Stimulated activated CD4-positive, alpha-beta T cell treated with anti-CD3 and anti-CD28 coated beads, Interleukin-15, amount 100 ng/mL, for 24 hours (primary cell): ENCODE data around the gene GRIA1.

Experiments used
- DNase-seq: peaks from one replicate; pipeline ENCODE4 v3.0.0-alpha.2; 2020

The GRIA1 gene

DNA sequence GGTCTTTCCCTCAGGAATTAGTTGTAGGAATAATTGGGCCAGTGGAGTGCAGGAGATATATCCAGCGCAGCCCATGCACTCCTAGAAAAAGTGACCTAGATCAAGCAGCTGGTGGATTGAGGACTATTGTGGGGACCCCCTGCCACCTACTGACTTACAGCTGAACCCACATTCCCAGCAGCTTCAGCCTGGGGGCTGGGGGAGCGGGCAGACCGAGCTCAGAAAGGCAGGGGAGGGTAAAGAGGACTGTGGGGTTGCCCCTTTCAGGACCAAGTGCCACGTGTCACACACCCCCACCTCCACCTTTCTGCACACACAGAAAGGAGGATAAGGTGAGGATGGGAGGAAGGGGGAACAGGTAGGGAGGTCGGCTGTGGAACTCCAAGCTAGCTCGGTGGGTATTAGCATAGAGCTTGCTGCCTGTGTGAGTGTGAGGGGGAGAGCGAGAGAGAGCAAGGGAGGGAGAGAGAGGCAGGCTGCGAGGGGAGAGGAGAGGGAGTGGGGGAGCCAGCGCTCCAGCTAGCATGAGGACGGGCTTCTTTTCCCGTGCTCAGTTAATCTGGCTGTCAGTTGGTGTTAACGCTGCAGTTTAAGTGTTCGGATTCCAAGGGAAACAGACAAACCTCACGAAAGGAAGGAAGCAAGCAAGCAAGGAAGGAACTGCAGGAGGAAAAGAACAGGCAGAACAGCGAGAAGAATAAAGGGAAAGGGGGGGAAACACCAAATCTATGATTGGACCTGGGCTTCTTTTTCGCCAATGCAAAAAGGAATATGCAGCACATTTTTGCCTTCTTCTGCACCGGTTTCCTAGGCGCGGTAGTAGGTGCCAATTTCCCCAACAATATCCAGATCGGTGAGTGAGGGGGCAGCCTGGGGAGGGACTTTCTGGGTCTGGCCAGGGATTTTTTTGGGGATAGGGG is at the start of gene GRIA1:
Gene GRIA1 (plus strand): TSS at position 553 of the 920 bp plus-strand sequence.
- DNase-seq = no peak

DNA sequence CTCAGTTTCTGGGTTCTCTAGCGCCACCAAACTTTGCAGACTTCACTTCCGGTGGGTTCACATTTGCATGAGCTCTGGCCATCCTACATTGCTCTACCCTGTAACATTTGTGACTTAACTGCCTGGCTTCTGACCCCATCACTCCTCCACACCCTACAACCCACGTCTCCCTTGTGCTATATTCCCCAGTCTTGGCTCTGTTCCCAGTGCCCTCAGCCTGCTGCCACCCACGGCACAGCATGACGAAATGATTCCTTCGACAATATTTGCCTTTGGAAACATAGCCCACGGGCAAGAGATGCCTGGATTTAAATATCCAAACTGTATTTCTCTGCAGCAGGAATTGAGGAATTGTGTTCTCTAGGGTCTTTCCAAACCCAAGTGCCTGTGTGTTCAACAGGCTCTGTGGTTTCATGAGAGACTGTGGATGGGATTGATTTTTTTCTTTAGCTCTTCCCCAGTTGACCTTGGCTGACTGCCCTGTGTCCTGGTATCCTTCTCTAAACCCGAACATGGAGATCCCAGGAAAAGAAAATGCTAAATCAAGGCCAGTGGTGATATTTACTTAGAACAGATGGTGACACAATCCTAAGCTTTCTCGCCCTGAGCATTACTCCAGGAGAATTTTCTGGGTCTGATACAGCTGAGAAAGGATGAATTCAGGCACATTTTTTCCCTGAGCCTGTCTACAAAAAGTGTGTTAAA is 44.4 kb upstream of the GRIA1 start:
- no peak for DNase-seq

DNA sequence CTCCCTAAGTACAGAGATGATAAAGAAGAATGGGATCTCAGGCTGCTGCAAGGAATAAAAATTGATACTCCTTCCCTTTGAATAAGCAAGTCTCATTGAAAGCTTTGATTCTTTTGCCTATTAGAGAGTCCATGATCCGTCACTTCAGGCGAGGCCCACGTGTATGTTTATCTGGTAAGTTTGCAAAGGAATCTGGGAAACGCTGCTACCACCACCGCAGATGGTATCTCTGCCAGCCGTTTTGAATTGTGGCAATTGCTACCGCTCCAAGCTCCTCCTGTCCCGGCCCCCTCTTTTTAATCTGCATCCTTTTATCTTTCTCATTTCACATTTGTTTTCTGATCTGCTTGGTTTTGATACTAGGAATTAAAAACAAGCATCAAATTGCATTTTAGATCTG is 42.9 kb upstream of the GRIA1 start:
- no peak for DNase-seq

DNA sequence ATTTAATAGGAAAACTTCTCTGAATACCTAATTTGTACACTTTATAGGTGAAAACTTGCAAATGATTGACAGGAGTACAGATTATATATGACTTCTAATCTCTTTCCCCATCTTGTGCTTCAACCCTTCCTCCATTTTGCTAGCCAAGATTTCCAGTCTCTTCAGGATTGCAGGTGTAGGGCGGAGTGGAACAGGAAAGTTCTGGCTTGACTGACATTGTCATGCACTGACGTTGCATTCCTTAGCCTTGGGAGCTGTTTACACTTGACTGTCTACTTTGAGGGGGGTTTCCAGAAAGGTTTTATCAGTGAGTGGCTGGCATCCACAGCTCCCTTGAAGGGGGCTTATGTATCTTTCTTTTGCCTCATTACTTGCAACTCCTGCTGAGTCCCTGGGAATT is 34.1 kb upstream of the GRIA1 start:
- DNase-seq = no peak

DNA sequence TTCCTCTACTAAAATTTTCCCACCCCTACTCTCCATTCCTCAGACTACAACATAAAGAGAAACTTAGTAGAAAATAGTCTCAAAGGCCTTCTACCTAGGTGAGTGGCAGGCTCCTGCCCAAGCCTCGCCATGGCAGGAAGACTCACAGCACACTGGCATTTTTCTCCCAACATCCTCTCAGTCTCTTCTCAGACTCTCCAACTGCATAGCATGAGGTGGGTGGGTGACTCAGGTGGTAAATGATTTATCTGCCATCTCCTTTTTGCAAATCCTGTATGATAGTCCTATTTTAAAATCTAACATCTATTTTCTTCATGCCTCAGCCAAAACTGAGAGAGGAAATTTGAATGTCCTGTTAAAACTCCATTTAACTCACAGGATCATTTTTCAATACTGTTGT is 33.5 kb upstream of the GRIA1 start:
- DNase-seq = no peak

DNA sequence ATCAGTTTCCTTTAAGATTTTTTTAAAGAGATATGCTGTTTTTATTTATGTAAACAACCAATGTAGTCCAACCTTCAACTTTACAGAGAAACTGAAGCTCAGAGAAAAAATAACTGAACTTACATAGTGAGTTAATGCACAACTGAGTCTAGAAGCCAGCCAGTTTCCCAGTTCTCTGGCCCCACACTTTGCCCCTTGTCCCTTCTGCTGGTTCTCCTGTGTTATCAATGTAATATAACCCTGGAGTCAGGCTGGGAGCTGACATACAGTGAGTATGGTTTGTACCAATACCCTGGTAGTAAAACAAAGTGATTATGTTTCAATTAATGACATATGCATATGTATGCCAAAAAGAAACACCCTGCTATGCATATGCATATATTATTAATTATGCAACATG is 32.2 kb upstream of the GRIA1 start:
- DNase-seq = no peak

DNA sequence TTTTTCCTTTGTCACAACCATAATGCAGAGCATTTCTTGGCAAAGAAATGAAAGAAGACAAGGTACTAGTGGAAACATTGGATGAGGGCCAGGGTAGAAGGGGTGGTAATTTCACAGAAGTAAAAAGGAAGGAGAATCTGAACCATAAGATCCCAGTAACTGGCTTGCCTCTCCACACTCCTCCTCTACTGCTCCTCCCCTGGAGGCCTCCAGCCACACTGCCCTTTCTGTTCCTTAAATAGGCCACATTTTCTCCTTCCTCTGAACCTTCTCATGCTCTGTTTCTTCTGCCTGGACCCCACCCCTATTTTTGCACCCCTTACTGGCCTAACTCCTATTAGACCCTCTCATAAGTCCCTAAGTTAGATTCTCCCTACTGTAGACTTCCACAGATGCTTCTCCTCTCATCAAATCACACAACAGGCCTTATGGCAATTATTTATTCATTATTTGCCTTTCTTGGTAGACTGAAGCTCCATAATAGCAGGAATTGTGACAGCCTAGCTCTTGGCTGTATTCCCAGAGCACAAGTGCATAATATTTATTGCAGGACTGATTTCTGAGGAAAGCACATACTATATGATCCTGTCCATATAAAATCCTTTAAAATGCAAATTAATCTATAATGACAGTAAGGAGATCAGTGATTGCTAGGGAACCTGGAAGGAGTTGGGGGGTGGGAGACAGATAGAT is 31.3 kb upstream of the GRIA1 start:
- DNase-seq = no peak

DNA sequence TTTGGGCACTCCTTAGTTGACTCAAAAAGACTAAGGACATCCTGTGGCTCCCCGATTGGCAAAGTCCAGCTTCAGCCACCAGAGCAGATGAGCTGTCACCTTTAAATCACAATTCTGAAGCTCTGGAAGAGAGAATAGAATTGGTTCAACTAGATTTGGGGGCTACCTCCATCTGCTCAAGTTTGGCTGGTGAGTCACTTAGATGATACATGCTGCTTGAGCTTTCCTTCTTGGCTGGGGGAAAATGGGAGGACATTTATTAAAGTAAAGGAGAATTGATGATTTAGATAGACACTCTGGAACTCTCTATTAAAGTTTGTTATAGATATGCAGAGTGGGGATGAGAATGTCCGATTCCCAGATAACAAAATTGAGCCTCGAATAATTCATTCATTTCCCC is 30.0 kb upstream of the GRIA1 start:
- no peak for DNase-seq

DNA sequence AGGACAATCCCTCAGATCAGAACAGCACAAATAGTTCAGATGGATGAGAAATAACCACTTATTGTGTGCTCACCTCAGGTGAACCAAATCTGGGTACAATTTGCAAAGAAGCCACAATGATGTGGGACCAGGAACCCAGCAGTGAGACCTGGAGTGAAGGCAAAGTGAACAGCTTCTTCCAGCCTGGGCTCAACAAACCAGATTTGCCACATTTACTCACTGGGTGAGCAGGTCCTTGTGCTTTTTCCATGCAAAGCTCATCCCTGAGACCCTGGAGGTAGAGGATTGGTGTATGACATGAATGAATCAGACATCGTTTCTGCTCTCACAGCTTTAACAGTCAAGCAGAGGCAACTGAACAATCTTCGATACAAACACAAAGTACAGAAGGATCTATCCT is 29.1 kb upstream of the GRIA1 start:
- DNase-seq = no peak

DNA sequence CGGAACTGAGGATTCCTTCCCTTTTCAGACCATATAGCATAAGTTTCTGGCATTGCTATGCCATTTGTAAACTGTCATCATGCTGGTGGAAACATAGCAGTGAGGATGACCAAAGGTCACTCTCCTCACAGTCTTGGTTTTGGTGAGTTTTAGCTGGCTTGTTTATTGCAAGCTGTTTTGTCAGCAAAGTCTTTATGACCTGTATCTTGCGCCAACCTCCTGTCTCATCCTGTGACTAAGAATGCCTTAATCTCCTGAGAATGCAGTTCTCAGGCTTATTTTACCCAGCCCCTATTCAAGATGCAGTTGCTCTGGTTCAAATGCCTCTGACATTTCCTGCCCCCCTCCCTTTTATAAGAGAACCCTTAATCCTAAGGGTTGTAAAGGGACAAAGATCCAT is 26.7 kb upstream of the GRIA1 start:
- no peak for DNase-seq

DNA sequence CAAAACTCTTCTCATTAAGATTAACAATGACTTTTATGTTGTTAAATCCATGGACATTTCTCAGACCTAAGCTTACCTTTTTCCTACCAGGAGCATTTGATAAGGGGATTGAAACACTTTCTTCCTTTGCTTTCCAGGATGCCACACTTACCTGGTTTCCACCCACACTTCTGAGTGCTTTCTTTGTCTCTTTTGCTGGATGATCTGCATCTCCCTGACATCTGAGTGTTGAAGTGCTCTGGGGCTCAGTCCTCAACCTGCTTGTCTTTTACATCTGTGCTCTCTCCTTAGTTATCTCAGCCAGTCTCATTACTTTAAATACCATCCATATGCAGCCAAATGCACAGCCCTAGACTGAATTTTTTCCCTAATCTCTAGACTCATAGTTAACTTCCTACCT is 22.9 kb upstream of the GRIA1 start:
- no peak for DNase-seq

DNA sequence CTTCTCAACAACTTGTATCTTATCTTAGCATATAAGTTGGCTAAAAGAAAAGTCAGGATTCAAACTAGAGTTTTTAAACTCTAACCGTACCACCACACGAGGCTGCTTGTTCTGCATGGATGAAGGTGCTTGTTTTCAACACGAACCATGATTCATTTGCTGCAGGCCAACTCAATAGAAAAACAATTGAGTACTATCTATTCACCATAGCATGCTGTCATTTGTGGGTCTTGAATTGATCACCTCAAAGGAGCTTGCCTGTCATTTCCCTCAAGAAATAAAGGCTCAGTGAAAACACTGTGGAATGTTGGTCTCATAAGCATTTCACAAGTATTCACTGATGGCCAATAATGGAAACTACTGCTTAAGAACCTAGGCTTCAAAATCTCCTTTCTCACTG is 21.0 kb upstream of the GRIA1 start:
- no peak for DNase-seq

DNA sequence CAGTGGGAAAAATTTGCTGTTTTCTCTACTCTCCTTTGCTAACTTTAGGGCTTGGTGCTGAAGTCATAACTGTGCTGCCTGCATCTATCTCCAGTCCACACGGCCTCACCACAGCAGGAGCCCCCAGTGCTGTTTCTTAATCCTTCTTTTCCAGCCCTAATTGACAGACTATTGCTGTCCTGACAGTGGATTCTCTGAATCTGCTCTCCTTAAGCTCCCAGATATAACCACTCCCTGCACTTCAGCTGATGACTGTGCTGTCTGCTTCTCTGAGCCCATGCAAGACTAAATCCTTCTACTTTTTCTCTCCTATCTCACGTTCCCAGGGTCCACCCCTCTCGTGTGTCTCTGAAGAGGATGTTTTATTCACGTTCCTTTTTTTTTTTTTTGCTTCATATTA is 19.7 kb upstream of the GRIA1 start:
- no peak for DNase-seq

DNA sequence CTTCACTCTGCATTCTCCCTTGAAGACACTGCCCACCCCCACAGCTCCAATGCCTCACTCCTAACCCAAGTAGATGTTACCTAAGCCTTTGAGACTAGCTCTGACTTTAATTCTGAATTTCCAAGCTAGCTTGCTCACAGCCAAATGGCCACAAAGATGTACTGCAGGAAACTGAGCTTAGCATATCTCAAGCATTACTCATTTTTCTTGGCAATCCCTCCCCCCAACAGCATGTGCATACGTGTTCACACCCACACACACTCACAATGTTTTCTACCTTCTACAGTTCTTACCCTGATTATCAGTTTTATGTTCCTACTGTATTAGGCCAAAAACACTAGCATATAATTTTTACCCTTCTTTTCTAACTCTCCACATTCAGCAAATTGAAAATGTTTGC is 13.7 kb upstream of the GRIA1 start:
- no peak for DNase-seq

DNA sequence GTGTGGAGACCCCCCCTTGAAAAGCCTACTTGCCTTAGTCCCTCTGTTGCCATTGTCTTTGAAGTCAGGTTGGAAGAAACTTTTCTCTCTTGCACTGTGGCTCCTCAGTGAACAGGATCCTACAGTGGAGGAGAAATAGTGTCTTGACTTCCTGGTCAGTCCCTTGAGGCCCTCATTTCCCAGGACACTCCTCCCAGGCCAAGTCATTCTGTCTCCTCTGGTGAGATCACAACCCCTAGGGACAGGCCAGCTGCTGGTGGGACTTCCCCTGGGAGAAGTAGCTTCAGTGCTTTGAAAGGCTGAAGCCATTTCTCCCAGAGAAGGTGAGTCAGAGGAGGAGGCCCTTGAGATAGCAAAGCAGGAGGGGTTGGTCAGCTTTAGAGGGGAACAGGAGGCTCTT is 10.1 kb upstream of the GRIA1 start:
- no peak for DNase-seq

DNA sequence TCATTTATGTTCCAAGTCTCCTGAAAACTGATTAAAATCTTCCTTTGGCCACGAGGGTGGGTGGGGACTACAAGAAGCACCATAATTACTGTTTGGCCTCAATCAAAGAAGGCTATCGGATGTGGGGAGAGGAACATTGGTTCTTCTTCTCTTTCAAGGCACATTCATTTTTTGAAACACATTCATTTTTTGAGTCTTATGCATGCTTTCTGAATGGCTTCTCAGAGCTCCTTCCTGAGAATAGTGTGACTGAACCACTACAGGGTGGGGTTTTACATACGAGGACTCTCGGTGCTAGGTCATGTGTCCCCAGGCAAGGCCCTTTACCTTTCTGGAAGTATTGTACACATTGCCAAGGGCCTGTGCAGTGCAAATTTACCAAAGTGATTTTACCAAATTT is 7.0 kb upstream of the GRIA1 start:
- DNase-seq = no peak

DNA sequence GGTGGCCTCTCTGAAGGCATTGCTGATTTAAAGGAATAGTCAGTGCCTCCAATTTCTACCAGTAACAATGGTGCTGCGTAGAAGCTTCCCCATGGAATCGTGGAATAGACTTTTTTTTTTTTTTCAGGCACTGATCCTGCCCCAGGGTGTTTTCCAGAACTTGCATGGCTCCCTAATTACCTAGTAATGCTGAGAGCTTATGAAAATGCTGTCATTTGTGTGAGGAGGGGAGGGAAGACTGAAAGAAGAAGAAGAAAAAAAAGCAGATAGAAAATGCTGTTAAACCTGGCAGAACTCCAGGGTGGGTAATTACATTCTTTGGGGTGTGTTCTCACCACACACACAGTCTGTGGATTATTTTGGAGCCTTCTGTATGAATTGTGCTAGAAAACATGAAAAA is 4.8 kb upstream of the GRIA1 start:
- DNase-seq = no peak

DNA sequence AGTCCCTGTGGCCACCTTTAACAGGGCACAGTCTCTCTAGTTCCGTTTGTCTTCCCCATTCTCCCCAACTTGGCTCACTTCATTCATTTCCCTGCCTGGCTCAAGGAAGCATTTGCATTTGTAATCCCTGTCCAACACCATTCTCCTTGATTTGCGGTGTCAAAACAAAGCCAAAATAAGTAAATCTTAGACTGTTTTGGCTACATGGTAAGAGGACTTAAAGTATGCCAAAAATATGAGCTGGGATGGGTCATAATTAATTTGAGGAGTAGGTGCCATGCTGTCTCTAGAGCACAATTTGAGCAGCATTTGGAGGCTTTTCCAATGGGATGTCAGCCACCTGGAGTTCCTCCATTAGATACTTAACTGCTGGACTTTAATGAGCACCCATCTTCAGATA is 3.7 kb upstream of the GRIA1 start:
- no peak for DNase-seq

DNA sequence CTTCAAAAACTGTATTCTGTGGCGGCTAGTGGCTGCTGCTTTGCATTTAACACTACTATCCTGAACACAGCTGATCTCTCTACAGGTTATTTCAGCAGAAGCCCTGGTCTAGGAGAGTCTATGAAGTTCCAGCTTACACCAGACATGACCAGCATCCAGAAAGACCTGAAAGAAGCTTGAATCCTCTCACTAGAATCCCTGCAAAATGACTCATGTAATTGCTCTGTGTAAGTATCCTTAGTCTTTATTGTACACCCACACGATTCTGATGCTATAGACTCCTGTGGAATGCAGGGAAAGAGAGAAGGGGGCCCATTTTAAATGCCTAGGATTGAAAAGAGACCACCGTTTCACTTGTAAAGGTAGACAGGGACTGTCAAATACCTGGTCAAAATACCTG is 859 bp upstream of the GRIA1 start:
- no peak for DNase-seq

DNA sequence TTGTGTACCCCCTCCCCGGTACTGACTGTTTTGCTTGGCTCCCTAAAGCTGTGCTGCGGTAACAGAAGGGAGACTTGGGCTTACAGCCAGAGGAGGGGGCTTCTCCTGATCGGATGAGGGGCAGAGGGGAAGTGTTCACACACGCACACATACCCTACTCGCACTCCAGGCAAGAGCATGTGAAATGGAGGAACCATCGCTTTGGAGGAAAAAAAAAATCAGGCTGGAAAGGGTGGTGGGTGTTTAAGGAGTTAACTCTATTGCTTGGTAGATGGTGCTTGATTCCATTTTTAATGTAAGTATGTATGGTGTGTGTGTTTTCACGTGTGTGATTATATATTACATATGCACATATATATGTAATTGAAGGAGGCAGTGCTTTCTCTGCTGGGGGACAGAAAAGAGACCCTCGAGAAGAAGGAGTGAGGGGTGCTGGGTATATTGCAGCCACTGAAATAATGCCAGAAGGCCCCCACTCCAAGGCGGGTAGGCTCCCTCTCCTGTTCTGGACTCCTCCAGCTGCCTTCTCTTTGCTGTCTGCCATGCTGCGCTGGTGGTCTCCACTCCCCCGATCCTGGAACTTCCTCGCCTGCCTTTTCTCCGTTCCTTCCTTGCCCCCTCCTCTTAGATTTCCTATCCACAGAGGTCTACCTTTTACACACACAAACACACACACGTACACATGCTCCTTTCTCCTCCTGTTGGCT is 721 bp downstream of the GRIA1 start:
- DNase-seq = no peak

DNA sequence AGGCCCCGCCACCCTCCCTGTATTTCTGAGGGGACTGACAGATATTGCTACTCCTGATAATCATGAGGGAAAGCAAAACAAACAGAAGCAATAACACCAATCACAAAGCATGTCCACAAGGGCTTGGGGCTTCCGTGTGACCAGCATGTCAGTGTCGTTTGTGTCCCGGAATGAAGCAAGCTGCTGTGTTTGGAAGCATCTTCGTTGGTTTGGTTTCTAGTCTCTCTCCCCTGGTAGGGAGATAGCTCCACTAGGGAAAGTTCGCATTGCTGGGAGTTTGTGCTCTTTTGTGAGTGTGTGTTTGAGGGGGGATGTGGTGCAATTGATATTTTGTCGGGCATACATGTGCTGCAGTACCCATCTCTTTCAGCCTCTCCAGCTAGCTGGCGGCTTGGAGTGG is 1.4 kb downstream of the GRIA1 start:
- DNase-seq = no peak

DNA sequence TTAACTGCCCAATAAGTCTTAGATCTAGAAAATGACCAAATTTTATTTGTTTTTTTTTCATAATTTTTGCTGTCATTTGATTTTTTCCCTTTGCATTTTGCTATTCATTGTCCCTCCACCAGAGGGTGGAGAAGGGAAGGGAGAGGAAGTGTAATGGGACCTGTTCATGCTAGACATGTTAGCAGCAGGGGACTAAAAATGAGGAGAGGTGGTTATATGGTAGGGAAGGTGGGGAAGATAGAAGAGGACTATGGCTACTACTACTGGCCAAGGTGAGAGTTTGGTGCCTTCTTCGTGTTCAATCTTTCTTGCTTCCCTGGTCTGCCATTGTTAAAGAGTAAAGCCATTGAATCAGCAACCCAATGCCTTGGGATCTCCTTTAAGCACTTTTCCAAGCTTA is 6.4 kb downstream of the GRIA1 start:
- DNase-seq = no peak

DNA sequence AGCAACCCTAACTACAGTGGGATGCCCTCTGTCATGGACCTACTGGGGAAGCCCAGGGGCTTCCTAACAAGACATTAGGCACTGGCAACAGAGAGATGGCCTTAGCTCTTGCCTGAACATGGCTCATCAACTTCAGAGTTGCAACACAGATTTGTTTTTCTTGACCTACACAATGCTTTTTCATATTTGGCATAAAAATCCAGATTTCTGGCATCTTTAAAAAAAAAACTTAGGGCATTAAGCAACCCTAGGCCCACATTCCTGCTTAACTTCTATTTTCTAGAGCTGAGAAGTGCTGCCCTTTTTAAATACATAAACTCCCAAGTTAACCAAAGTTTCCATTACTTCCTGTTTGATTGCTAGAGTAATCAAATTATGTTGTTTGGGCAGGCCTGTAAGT is 8.0 kb downstream of the GRIA1 start:
- no peak for DNase-seq
